Measurements from ENCODE around the gene ANKRD11.
"Not testable (repeated sequence)": the region's sequence is repeated elsewhere in the genome, so short reads cannot be mapped to it uniquely, and the experiment has no call there.

Gene ANKRD11

GRCh38 chr16:89311636-89312035 lies 178.7 kb downstream of the ANKRD11 start:
- no peak for DNase-seq

DNA sequence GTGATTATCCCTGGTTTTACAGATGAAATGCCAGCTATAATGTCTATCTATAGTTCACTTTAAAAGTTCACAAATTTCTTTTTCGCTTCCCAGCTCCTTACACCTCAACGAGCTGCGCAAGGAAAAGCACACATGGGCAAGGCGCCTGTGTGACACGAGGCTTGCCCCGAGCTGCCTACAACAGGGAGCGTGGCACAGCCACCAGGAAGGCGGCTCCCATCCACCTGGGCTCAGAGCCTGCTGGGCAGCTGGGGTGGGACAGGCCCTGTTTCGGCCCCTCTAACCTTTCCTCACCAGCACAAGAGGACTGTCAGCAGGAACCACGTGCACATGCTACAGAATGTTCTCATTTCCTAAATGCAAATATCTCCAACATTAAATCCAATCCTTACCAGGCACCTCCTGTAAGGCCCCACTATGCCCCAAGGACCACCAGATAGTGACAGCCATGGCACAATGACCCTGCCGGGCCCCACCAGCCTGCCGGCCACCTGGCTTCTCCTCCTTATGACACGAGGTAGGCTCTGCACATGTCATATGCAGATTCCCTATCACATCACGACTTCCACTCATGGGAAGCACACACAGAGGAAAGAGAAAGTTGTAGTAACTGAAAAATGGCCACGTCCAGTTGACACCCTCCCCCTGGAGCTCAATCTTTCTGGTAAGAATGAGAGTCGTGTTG lies 180.8 kb downstream of the ANKRD11 start:
- no peak for DNase-seq

DNA sequence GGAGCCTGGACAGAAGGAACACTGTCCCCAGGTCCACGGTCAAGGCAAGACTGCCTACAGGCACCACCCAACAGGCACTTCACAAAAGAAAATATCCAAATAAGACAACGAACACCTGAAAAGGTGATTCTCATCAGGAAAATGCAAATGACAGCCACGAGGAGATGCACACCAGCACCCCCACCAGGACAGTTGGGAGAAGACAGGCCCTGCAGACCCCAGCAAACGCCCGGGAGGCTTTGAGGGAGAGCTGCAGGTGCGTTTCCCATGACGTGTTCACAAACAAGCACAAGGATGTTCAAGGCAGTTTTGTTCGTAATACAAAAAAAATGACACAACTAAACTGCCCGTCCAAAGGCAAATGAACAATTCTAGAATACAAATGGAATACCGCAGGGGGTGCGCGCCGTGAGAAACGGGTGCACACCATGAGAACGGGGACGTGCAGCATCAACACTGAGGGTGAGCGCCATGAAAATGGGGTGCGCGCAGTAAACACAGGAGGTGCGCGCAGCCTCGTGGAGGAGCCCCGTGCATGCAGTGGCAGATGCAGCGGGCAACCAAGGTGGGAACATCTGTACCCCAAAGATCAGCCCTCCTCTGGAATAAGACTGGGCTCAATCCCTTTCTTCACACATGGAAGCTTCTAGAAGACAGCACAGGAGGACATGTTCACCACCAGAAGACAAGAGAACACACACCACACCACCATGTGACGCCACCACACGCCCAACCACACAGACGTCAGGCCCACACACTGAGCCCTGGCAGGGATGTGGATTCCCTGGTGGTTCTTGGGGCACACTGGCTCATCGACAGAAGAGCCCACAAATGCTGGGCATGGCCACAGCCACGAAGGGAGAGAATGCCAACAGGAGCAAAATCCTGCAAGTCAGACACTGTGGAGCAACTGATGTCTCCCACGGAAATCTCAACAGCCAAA lies 181.7 kb downstream of the ANKRD11 start:
- DNase-seq = no peak

GRCh38 chr16:89307421-89307805 lies 182.9 kb downstream of the ANKRD11 start:
- no peak for DNase-seq

DNA sequence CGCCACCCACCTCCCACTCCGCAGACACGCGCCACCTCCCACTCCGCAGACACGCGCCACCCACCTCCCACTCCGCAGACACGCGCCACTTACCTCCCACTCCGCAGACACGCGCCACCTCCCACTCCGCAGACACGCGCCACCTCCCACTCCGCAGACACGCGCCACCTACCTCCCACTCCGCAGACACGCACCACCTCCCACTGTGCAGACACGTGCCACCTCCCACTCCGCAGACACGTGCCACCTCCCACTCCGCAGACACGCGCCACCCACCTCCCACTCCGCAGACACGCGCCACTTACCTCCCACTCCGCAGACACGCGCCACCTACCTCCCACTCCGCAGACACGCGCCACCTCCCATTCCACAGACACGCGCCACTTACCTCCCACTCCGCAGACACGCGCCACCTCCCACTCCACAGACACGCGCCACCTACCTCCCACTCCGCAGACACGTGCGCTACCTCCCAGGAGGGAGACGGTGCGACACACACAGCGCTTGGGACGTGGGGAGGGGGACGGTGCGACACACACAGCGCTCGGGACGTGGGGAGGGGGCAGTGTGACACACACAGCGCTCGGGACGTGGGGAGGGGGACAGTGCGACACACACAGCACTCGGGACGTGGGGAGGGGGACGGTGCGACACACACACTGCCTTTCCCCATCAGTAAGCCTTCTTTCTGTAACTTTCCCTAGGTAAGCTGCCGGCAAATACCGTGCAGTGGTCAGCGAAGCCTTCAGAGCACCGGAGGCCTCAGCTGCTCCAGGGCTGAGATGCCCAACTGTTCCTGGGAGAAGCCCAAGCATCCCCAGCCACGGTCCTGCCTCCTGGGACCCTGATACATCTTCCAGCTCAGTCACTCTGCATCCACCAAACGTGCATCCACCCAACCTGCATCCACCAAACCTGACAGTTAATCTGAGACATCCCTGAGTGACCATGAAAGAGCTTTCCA lies 183.6 kb downstream of the ANKRD11 start:
- not testable (repeated sequence) for DNase-seq

DNA sequence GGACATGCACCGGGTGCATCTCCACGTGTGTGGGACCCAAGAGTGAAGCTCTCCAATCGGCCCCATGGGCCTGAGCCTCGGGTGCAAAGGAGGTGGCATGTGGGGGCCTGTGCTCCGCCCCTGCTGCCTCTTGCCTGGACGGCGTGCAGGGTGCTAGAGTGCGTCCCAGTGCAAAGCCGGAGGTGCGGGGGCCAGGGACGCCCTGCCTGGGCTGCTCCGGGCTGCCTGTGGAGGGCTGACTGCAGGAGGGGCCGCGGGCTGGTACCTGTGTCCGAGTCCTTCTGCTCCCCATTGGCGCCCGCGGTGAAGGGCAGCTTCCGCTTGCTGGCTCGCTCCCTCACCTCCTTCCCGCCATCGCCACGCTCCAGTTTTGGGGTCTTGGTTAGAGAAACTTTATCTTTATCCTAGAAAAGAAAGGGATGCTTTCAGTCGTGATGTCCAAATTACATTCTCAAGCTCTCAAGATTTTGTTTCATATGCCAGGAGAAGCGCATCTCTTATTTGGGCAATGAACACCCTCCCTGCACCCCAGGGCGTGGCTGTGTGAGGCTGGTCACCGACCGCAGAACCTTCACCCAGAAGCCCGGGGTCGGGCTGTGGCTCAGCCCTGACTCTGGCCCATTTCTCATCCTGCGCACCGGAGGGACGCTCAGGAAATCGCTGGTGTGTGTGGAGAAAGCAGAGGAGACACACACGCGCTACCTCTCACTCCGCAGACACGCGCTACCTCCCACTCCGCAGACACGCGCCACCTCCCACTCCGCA lies 185.2 kb downstream of the ANKRD11 start:
- no peak for DNase-seq

DNA sequence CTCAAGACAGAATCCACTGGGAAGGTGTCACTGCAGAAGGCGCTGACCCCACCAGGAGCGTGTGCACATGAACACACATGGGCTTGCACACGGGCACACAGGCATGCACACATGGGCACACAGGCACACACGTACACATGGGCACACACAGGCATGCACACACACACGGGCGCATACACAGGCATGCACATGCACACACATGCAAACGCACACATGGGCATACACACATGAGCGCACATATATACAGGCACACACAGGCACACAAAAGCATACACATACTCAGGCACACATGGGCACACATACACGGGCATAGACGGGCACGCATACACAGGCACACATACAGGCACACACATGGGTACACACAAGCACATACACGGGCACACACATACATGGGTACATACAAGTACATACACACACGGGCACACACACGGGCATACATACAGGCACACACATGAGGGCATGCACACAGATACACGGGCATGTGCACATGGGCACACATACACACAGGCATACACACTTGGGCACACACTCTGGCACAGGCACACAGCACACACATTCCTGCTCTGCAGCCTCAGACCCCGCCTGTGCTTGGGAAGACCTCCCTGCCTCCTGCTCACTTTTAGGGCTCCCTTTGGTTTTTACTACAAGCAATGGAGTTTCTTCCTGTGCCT lies 186.0 kb downstream of the ANKRD11 start:
- no peak for DNase-seq

DNA sequence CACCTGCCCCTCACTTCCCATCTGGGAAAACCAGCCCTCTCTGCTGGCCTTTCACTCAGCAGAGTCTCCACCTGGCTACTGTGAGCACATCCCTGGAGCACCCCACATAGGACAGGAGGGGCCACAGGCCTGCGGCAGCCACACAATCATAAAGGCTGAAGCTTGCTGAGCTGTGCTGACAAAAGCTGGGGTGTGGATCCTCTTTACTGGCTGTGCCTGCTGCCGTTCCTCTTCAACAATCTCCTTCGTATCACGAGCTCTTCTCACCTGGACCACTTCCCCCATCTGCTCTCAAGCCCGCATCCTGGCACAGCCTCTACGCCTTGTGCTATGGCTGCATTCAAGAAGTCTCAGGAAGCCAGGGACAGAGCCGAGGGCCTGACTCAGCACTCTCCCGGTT lies 186.7 kb downstream of the ANKRD11 start:
- no peak for DNase-seq

- no peak for DNase-seq
These were observed 189.4 kb downstream of the ANKRD11 start for GRCh38 chr16:89300976-89301360.

GRCh38 chr16:89300311-89300975 lies 189.9 kb downstream of the ANKRD11 start:
- DNase-seq = no peak

- not testable (repeated sequence) for DNase-seq
These were observed 190.8 kb downstream of the ANKRD11 start for GRCh38 chr16:89299357-89300111.

DNA sequence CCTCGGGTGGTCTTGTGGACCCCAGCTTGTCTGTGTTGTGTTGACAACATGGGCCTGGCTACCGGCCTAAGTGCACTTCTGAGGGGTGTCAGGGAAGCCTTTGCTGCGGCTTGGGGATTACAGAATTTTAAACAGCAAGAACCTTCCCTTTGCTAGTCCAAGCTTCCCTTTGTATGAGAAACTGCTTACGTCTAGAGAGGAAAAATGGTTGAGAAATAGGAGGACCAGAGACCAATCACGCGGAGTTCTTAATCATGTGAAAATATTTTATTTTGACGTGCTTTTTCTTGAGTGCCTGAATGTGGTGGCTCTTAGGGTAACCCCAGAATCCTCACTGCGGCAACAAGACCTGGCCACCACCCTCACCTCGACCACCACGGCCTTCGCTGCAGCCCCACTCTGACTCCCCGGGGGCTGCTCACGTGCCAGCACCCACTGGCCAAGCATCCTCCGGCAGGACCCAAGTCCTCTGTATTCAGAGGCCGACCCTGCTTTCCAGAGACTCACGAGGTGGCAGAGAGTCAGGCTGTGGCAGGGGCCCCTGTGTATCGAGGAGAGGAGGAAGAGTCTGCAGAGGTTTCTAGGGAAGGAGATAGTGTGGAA lies 191.6 kb downstream of the ANKRD11 start:
- DNase-seq = no peak

GRCh38 chr16:89297910-89298545 lies 192.3 kb downstream of the ANKRD11 start:
- no peak for DNase-seq

DNA sequence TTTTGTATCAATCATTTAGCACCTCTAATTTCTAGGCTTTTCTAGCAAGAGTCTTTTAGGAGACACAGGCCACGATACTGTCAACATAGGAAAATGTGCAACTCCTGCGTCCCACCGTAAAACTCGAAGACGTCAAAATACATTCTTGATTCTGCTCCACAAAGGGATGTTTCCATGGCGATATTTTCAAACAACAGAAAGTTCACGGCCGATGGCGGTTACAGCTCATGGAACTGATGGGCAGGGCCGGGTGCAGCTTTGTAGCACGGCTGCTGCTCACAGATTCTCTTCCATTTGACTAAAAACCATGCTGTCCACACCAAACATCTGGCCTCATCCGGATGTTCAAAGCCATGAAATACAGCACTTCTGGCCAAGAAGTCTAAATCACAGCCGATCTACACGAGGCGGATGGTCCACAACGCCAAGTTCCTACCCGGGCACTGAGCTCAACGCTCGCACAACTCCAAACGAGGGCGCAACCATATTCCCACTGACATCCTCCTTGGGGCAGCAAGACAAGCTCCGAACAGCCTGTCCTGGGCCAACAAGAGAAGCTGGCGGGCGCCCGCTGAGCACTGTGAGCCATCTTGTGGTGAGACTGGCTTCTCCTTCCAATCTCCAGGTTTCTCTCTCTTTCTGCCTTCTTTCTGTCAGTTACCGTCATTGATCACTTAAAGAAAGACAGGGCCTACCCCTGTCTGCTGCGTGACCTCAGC lies 193.0 kb downstream of the ANKRD11 start:
- no peak for DNase-seq

DNA sequence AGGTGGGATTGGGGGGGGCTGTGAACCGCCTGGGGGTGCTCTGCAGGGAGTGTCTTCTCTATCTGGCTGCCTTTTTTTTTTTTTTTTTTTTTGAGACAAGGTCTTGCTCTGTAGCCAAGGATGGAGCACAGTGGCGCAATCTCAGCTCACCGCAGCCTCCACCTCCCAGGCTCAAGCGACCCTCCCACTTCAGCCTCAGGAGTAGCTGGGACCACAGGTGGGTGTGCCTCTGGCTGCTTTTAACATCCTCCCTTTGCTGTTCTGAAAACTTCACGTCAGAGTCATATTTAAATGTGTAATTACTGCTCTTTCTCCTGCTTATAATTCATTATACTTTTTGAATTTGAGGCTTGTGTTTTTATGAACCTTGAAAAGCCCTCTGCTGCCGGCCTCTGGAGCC lies 194.4 kb downstream of the ANKRD11 start:
- DNase-seq = no peak

- no peak for DNase-seq
These were observed 195.1 kb downstream of the ANKRD11 start for GRCh38 chr16:89295071-89295900.

DNA sequence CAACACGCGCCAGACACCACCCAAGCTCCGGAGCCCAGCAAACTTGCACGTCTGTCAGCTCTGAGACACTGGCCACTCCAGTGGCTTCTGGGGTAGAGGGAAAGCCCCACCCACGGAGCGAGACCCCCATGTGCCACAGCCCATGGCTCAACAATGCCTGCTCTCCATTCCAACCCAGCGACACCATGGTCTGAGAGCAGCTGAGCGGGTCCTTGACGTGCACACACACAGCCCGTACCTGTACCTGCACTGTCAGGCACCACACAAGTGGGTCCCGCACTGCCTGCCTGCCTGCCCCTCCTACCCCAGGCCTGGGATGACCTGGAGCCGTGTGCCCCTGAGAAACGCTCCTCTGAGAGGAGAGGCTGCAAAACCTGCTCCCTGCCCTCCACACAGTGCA lies 195.9 kb downstream of the ANKRD11 start:
- DNase-seq = no peak
